Astrocyte (in vitro differentiated cells and primary cell): ENCODE measurements around the gene THTPA.

Source experiments
- EZH2 ChIP-seq: IDR thresholded peaks from 2 replicates; pipeline ENCODE4 v1.6.1; 2012; ENCODE audit warnings: mild to moderate bottlenecking, low read length, inconsistent platforms; ENCODE audit not compliant: insufficient read depth
- TF ChIP-seq, protein P1 (sequence below): IDR thresholded peaks from 2 replicates; pipeline ENCODE4 v1.5.1; 2011; ENCODE audit warnings: low read depth, mild to moderate bottlenecking, inconsistent platforms, low read length, moderate library complexity; ENCODE audit not compliant: insufficient read depth

- TF ChIP-seq, protein P1, sequence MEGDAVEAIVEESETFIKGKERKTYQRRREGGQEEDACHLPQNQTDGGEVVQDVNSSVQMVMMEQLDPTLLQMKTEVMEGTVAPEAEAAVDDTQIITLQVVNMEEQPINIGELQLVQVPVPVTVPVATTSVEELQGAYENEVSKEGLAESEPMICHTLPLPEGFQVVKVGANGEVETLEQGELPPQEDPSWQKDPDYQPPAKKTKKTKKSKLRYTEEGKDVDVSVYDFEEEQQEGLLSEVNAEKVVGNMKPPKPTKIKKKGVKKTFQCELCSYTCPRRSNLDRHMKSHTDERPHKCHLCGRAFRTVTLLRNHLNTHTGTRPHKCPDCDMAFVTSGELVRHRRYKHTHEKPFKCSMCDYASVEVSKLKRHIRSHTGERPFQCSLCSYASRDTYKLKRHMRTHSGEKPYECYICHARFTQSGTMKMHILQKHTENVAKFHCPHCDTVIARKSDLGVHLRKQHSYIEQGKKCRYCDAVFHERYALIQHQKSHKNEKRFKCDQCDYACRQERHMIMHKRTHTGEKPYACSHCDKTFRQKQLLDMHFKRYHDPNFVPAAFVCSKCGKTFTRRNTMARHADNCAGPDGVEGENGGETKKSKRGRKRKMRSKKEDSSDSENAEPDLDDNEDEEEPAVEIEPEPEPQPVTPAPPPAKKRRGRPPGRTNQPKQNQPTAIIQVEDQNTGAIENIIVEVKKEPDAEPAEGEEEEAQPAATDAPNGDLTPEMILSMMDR = no peak
- no peak for TF ChIP-seq EZH2
Measured at GRCh38 chr14:23540141-23540469, 16.0 kb upstream of the THTPA start.
